Right lobe of liver (tissue), 4 donors: ENCODE results near the gene GPR155.

Source experiments
- POLR2A ChIP-seq: fragments of 450-650 bp; IDR thresholded peaks from one replicate; pipeline ENCODE4 v1.6.1; 2017; ENCODE audit warnings: antibody characterized with exemption, mild to moderate bottlenecking
- TF ChIP-seq, protein P1 (sequence below), 4 donors: fragments of 200-600 bp in 3 of 4; fragments of 450-650 bp in 1 of 4; IDR thresholded peaks; one replicate each; pipeline versions ENCODE4 v1.5.1 to v1.8.0; 2016 to 2022; ENCODE audit warnings: antibody characterized with exemption in 4 of 4, mild to moderate bottlenecking in 2 of 4
- donor health status: DM: no; HTN: no; CAD: no.
- donor health status: DM: no; HTN: no; CAD: no.
- donor health status: DM: no; HTN: yes; CAD: no.

DNA sequence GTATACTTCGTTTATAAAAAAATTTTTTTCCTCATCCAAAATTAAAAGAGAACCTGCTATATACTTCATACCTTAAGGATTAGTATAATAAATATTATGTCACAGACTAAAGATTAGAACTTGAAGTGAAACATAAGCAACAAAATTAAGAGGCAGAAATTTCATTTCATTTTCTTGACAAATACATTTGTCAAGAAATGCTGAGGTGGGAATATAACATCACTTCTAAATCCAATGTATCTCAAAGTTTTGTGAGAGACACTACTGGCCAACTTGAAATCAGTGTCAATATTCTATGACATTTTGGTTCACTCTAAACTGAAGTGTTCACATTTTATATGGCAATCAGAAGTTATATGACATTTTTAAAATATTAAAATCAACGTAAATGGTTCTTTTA lies 47.5 kb downstream of the GPR155 start:
- TF ChIP-seq POLR2A, result no peak
- TF ChIP-seq, protein P1, sequence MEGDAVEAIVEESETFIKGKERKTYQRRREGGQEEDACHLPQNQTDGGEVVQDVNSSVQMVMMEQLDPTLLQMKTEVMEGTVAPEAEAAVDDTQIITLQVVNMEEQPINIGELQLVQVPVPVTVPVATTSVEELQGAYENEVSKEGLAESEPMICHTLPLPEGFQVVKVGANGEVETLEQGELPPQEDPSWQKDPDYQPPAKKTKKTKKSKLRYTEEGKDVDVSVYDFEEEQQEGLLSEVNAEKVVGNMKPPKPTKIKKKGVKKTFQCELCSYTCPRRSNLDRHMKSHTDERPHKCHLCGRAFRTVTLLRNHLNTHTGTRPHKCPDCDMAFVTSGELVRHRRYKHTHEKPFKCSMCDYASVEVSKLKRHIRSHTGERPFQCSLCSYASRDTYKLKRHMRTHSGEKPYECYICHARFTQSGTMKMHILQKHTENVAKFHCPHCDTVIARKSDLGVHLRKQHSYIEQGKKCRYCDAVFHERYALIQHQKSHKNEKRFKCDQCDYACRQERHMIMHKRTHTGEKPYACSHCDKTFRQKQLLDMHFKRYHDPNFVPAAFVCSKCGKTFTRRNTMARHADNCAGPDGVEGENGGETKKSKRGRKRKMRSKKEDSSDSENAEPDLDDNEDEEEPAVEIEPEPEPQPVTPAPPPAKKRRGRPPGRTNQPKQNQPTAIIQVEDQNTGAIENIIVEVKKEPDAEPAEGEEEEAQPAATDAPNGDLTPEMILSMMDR (IDR thresholded peaks at IDR 0.05), result no peak
